GM18520 (cell line): ENCODE results near the gene PROM1.

Experiments
- ATAC-seq: cut with Tn5 transposase; IDR thresholded peaks from one replicate; pipeline ENCODE4 v1.9.1; 2021; ENCODE audit not compliant: unreplicated experiment

Gene PROM1

DNA sequence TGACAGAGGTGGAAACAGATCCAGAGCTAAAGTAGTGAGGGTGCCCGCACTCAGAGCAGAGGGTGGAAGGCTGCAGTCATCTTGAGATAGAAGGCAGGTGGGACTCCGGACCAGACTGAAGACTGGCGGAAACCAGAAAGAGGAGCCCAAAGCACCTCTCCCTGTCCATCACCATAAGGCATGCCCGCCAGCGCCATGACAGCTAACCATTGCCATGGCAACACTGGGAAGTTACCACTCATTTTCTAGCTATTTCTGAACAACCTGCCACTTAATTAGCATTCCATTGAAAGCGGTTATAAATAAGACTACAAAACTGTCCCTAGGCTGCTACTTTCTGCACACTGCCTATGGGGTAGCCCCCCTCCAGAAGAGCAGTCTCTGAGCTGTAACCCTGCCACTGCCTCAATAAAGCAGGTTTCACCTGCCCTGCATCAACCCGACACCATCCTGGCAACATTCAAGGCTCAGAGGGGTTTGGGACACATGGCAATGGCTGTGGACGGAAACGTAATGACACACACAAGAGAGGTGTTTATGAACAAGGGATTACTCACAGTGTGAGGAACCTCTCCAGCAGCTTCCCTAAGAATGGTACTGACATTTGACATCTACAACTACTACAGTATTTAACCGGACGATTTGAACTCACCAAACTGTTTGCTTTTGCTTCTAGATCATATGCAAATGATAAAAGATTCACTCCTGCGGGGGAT, 93.1 kb downstream of the PROM1 start:
- ATAC-seq, result no peak

DNA sequence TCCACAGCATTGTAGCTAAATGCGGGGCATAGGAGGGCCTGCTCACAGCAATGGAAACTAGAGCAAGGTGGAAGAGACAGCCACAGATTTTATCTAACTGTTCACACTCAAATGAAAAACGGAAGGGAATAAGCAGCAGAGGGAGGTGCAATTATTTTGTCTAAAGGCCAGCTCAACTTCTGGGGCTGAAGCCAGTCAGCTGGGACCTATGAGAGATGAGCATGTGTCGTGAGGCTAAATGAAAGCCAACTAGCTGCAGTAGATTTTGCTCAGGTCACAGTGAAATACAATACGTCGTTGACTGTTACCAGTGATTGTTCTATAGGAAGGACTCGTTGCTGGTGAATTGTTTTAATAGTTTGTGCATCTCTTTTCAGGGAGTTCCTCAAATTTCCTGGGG, 94.4 kb downstream of the PROM1 start:
- ATAC-seq, result no peak

DNA sequence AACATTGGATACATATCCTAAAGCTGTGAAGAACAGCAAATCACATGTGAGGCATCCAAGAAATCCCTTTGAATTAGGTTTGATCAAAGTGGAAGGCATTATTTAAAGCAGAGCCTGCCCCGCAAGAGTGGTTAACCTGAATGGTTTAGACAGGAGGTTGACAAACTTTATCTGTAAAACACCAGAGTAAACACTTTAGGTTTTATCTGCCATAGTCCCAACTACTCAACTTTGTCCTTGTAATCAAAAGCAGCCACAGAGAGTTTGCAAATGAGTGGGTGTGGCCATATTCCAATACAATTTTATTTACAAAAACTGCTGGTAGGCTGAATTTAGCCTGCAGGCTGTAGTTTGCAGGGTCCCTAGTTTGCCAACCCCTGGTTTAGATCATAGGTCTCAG, 95.6 kb downstream of the PROM1 start:
- no peak for ATAC-seq

DNA sequence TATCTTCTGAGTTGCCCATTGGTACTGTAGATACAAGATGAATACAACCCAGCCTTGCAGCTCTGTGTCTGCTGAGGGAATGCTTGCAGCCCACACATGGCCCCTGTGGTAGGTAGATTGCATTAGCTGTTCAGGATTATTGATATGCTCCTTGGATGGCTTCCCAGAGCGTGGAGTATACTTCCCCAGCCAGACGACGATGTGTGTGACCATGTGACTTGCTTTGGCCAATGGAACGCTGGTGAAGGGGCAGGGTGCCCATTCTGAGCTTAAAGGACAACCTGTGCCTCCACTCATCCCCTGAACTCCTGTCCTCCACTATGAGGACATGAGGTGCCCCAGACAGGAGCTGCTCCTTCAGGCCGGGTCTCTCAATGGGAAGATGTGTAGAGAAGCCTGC, 96.9 kb downstream of the PROM1 start:
- no peak for ATAC-seq

DNA sequence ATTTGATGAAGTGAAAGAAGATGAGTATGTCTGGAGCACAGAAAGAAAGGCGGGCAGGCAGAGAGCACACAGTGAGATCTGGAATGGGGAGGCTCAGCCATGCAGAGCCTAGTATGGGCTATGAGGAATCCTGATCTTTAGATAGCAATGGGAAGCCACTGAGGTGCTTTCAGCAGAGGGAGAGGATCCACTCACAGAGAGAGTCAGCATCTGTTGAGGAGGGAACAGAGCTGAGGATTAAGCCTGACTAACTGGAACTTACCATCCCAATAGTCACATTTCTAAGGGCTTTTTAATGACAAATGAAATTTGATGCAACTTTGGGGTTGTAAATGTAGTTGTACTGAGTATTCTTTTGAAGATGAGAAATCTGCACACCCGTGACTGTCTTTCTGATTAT, 100.2 kb downstream of the PROM1 start:
- ATAC-seq, result no peak

DNA sequence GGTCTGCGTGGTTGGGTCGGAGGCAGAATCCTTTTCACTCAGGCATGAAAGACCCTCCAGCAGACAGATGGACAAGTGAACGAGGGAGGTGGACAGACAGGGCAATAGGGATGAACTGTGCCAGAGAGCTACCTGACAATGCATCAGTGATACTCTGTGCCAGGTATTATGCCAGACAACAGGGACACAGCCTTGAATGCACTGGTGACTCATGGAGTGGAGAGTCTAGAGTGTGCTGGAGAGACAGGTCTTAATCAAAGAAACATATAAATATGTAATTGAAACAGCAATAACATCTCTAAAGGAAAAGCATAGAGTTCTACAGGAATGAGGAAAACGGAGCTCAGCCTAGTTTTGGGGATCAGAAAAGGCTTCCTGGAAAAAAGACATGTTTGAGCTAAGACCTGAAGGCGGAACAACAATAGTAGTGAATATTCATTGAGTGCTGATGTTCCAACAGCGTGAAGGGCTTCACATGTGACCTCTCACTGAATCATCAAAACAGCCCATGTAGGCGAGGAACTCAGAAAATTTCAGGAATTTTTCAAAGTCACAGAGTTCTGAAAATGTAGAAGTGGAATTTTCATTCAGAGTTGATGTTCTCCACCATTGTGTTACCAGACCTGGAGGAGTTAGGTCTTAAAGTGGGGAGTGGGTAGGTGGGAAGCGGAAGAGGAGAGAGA, 100.8 kb downstream of the PROM1 start:
- no peak for ATAC-seq

DNA sequence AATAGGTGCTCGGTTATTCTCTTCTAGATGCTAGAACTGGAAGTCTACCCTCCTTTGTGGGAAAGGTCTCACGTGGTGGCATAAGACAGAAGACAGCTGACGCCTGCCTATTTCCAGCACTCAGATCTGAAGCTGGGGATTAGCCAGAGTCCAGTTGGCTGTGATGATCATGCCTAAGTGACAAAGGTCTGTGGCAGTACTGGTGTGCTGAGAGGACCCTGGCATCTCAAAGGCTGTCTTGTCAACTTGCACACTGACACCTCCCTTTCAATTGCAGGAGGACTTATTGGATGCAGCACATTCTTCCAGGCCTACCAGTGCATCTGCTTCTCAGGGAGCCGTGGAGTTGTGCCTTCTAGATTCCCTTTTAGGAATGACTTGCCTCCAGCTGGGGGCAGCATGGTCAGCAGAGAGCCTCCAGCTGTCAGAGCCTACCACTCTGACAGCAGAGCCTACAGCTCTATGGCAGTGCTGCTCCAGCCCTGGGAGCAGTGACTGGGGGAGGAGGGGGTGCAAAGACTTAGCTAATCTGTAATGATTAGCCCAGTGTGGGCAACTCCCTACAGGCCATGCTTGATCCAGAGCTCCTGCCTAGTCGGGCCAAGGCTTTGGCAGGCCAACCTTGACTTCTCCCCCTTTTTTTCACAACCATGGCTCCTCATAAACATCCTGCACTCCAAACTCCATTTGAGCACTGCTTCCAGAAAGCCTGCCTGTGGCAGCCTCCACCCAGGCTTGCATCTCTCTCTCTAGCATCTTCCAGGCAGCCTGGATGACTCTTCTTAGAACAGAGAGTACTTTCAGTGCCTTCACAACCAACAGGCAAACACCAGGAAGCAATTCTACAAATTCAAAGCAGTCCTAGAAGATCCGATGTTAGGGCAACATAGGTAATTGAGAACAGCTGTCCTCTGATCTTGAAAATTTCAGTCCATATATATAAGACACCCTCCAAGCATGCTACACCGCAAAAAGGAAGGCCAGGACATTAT, 107.1 kb downstream of the PROM1 start:
- ATAC-seq, result no peak

DNA sequence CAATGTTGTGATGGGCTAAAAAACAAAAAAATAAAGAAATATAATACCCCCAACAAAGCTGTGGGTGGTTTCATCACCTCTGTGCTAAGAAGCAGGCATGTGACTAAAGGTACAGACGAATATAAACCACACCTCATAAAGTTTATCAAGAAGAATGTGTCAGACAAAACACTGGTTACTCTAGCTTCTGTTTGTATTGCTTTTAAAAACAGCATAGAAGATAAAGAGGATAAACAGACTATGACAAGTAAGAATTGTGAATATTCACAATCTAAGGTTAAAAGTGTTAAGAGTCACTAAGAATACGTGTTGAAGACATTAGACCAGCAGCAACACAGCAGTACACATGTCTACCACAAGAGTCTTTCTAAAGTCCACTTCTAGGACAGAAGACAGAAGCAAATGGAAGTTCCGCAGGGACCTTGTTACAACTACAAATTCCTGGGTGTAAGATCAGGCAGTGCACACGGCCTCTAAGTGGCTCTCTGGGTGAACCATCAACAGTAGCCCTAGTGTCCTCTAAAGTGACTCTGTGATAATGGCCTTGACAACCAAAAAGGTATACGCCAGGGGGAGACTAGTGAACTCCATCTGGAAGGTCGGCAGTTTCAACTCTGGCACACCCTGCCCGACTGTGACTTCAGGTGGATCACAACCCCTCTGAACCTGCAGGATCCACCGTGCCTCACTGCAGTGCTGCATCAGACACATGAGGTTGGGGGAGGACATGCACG, 112.6 kb downstream of the PROM1 start:
- ATAC-seq, result no peak

DNA sequence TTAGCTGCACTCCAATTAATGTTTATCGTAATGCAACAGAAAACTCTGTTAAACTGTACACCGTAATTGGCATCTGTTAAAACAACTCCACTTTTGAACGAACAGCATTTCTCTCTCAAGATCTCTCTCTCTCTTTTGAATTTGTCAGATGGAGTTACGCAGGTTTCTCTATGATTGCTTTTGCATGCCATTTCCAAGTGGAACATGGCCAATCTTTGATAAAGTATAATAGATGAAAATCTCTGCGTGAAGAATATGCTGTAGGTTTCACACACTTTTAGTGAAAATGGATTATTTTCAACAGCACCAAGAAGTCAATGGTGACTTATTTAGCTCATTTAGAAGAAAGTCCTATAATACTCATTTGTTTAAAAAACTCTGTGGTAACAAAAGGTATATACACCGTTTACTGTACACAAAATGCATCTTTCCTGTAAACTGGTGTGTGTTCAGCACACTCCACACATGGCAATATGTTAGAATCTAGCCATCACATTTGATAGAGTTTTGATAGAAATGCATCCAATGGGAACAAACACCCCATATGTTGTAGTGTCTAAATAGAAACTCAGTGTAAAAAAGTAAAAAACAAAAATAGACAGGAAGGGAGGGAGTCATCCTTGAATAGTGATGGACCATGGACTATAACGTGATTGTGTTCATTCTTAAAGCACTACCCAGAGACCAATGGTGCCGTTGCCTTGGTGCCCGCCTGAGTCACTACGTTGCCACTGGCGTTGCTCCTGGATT, 115.1 kb downstream of the PROM1 start:
- no peak for ATAC-seq

DNA sequence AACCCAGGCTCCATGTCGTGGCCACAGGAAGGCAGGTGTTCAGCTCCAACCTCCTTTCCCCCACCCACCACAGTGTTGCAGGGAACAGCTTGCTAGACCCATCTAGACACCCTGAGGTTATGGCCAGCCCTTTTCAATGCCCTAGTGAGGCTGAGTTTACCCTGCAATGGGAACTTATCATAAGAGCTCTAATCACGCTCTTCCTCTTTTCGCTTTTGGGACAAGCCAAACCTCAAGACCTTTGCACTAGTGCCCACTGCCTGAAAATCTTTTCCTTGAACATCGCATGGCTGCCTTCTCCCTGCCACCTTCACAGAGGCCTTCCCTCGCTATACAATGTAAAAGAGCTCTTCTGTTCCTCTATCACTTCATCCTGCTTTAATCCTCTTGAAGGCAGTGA, 118.5 kb downstream of the PROM1 start:
- no peak for ATAC-seq

DNA sequence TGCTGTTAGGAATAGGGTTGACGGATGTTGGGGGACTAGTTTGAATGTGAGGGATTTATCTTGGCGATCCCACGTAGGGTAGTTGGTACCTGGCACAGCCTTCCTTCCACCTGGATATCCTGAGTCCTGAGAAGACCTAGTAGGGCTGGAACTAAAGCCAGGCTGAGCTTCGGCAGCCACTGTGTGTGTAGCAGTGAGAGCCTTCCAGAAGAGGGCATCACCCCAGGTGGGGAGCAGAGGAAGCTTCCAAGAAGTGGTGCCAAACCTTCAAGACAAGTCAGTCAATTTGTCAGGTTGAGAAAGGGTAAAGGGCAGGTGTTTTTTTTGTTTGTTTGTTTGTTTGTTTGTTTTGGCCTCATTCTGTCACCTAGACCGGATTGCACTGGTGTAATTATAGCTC, 119.7 kb downstream of the PROM1 start:
- ATAC-seq, result no peak

DNA sequence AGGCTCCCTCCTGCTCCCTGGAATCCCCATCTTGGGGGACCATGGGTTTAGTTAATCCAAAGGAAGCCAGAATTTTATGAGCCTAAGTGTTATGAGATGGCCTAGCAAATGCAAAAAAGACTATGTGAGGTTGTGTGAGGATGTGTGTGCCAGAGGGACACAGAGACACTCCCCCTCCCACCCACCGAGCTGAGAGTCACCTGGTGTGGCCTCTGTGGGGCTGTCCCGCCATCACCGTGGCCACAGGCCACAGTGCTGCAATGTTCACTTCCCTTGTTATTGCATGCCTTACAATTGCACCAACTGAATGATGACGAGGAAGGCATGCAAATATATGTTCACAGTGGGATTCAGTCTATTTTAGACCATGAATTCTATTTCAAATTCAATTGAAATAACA, 120.2 kb downstream of the PROM1 start:
- ATAC-seq, result peak; percentile 96

DNA sequence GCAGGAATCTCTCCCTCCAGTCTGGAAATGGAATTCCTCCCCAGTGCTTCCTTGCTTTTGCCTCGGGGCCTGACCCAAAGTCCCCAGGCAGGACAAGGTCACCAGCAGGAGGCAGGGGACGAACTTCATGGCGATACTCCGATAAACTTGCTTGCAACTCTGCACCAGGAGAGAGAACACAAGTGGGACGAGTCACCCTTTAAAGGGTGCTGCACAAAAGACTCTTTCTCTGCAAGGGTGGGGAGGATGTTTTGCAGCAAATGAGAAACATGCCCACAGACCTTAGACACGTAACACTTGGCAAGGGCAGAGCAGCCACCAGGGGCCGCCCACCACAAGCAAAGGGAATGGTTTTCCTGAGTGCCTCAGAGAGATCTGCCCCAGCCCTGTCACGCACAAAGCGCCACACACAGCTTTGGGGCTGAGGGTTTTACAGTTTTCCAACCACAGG, 120.8 kb downstream of the PROM1 start, which contains the start of gene FGFBP2:
Gene FGFBP2 (minus strand): TSS at position 175 of the 451 bp plus-strand sequence. CDS start 46 bp downstream, at position 129.
- peak; percentile 17 for ATAC-seq

DNA sequence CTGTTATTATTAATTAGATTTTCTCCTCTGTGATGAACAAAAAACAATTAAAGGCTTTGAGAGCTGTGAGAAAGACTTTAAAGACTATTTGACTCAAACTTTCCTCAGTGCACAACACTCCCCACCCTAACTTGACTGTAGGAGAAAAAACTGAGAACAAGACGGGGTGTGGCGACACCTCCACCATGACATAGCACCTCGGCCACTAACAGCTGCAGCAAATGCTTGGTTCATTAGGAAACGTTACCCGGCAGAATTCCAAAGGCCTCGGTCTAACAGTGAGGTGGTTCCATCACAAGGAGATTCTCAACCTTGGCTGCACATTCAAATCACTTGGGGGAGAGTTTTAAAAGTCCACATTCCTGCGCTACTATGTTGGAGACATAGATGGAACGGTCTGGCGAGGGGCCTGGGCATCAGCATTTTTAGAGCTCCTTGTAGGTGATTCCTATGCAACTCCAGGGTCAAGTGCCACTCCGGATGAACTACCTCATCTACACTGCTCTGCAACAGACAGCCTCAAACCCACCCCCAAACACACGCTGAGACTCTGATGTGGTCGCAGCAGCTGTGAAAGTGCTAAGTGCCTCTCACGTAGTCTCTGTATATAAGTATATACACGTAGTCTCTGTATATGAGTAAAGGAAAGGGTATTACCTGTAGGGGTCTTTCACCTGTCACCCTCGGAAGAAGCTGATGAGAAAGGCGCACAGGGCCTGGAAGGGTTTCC, 121.9 kb downstream of the PROM1 start:
- no peak for ATAC-seq

DNA sequence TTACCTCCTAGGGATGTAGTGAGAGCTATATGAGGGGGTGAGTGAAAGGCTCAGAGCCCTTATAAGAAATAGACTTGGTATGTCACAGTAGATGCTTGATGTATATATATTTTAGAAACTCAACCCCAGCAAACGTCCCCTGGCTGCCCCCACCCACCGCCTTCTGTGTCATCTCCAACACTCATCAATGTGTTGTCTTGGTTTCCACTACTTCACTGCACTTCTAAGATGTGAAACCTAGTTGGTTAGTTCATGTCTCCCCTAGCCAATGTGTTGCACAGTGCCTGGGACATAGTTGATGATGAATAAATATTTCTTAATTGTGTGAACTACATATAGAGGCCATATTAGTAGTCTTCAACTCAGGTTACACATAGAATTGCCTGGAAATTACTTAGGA, 125.3 kb downstream of the PROM1 start:
- ATAC-seq, result no peak

DNA sequence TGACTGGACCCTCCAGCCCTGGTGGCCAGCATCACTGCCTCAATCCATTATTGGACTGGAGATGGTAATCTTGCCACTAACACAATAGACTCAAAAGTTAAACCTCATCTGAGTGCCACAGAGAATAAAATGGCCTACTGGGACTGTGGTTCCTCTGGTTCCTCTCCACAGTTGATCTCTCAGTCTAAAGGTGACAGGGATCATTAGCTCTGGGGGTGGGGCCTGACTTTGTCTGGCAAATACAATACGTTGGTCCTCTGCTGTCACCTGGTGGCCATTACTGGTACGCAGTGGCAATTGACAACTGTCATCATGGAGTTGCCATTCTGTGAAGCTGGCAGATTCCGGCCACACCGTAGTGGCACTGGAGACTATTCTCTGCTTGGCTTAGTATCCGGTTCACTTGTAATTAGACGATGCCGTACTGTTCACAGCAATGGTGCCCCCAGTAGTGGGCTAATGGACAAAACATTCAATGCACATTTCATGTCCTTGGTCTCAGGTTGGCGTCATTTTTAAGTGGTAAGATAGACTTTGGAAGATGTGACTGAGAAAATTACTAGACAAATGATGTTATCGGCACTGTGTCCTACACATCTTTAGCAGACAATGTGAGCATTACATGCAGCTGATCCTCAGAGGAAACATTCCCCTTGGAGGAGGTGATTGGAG, 127.5 kb downstream of the PROM1 start:
- peak; percentile 85 for ATAC-seq

DNA sequence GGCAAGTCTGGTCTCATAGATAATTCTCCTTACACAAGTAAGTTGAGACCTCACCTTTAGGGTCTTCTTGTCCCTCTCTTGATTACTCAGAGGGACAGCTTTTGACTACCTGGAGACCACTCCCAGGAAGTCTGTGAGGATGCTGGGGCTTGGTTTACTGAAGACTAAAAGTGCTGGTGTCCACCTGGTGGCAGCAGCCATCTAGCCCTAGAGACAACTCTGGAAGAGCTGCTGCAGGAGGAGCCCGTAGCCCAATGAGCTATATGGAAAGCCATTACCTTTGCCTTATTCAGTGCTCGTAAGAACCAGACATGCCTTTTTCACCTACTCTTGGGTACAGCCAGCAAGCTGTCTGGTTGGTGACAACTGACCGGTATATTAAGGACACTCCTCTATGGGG, 128.2 kb downstream of the PROM1 start:
- ATAC-seq, result no peak

DNA sequence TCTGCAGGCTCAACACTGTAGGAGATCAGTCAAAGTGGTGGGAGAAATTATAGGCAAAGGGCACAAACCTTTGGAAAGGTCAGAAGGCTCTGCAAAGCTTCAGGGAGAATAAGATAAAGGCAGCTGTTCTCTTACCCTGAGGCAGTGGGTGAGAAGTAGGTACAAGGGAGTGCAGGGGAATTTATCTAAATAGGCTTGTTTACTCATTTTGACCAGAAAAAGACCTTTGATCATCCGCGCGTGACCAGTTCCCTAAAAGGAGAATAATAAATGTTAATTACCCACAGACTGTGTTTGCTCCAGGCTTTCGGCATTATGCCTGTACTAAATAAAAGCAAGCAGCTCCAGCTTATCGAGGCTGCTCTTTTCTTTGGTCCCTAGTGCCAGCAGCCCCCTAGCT, 130.2 kb downstream of the PROM1 start:
- ATAC-seq, result no peak

DNA sequence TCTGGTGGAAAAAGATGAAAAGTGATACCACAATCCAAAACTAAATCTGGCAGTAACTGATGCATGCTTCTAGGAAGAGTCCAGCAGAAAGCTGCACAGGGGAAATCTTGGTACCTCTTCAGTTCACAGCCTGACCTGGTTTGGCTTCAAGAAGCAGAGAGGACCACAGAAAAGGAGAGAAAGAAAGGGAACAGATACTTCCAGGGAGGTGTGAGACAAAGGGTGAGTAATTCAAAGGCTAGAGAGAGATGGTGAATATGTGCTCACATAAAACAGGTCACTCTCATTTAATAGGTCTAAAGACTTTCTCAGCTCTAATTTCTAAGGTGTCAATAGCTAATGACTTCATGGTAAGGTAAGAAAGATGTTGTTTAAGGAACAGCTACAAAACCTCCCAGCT, 132.0 kb downstream of the PROM1 start:
- no peak for ATAC-seq
